GM19452 (cell line): ENCODE measurements around the gene EPC1.

Experiments
- ATAC-seq: cut with Tn5 transposase; IDR thresholded peaks from one replicate; pipeline ENCODE4 v1.9.1; 2021; ENCODE audit not compliant: unreplicated experiment

Gene EPC1

GRCh38 chr10:32338262-32338661 is 8.7 kb downstream of the EPC1 start:
- no peak for ATAC-seq

- no peak for ATAC-seq
Observed at GRCh38 chr10:32337350-32337749, 9.6 kb downstream of the EPC1 start.

- no peak for ATAC-seq
Observed at GRCh38 chr10:32333849-32334248, 13.1 kb downstream of the EPC1 start.

- ATAC-seq, result peak; percentile 95
Observed at GRCh38 chr10:32332299-32332750, 14.6 kb downstream of the EPC1 start.

GRCh38 chr10:32331606-32332005 is 15.4 kb downstream of the EPC1 start:
- no peak for ATAC-seq

- no peak for ATAC-seq
Observed at GRCh38 chr10:32330214-32330613, 16.7 kb downstream of the EPC1 start.

GRCh38 chr10:32329061-32329460 is 17.9 kb downstream of the EPC1 start:
- ATAC-seq, result no peak

GRCh38 chr10:32328499-32328898 is 18.5 kb downstream of the EPC1 start:
- ATAC-seq, result no peak

GRCh38 chr10:32327364-32327691 is 19.6 kb downstream of the EPC1 start:
- no peak for ATAC-seq

- peak; percentile 14 for ATAC-seq
Observed at GRCh38 chr10:32326680-32327363, 20.1 kb downstream of the EPC1 start.

- ATAC-seq, result peak; percentile 61
Observed at GRCh38 chr10:32326119-32326518, 20.8 kb downstream of the EPC1 start.

GRCh38 chr10:32323051-32323450 is 23.9 kb downstream of the EPC1 start:
- ATAC-seq, result no peak

- no peak for ATAC-seq
Observed at GRCh38 chr10:32321016-32321631, 25.8 kb downstream of the EPC1 start.

- ATAC-seq, result peak; percentile 45
Observed at GRCh38 chr10:32318476-32318896, 28.5 kb downstream of the EPC1 start.

GRCh38 chr10:32317795-32318357 is 29.1 kb downstream of the EPC1 start:
- peak; percentile 93 for ATAC-seq

GRCh38 chr10:32315424-32315823 is 31.5 kb downstream of the EPC1 start:
- ATAC-seq, result no peak

- no peak for ATAC-seq
Observed at GRCh38 chr10:32314588-32314987, 32.4 kb downstream of the EPC1 start.

- ATAC-seq, result no peak
Observed at GRCh38 chr10:32308027-32308603, 38.8 kb downstream of the EPC1 start.

GRCh38 chr10:32307609-32308008 is 39.3 kb downstream of the EPC1 start:
- no peak for ATAC-seq

- no peak for ATAC-seq
Observed at GRCh38 chr10:32299354-32299980, 47.5 kb downstream of the EPC1 start.

GRCh38 chr10:32298075-32298812 is 48.7 kb downstream of the EPC1 start:
- ATAC-seq, result no peak
